ENCODE measurements around the gene C10orf95.

C10orf95 gene

DNA sequence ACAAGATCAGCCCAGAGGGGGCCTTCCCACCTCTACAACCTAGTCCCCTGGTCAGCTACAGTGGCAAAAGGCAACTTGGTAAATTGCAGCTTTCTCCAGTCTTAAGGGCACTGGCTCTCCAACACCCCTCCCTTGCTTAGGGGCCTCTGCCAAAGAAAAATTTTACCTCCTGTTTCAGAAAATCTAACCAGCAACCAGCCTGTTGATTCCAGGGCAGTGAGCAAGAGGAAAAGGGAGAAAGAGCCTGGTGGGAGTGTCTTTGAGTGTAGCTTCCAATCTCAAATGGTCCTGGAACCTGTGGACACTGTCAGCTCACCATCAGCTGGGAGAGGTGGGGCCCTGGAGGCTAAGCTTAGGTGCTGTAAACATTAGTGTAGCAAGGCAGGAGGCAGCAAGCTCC is 28.3 kb upstream of the C10orf95 start:
- Histone ChIP-seq H3K4me3 (ENCODE audit: low read length) (no peak overlapping the region), H3K9ac (ENCODE audit: low read length) (no peak overlapping the region), H3K9me3 (ENCODE audit: control insufficient read depth, low read length) (no peaks in the 10 kb centered on the region), H3K36me3 (ENCODE audit: control insufficient read depth, insufficient read depth, low read length, severe bottlenecking) (peaks cover 55% of the 10 kb centered on the region), H3K27me3 (replicated peaks; ENCODE audit: control insufficient read depth, insufficient read depth, low read length) (no peaks in the 10 kb centered on the region), H3K4me1 (ENCODE audit: control insufficient read depth, insufficient read depth, low read length) (peaks cover 23% of the 10 kb centered on the region)
- DNase-seq (ENCODE audit: low read depth): no peak

DNA sequence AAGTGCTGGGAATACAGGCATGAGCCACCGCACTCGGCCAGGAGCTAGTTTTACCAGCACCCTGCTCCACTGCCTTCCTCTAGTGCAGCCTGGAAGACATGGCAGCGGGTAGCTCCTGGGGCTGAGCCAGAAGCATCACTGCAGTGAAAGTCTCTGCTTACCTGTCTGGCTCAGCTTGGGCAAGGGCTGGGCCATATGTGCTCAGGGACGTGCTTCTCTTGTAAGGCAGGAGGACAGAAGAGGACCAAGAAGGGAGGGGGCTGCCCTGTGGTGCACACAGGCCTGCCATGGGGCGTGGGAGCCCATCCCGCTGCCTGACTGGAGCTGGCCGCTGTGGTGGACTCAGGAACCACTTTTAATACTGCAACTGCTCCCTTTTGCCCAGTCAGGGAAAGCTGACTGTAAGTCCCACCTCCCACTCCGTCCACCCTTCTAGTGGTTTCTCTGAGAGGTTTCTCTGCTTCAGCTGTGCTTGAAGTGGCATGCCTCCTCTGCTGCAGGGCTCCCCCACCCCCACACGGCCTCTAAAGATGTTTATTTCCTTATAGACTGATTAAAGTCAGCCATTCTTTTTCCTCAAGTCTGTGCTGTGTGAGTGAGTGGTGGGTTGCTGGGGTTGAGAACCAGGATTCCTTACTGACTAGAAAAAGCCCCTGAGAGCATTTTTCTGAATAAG is 25.3 kb upstream of the C10orf95 start:
- Histone ChIP-seq H3K27me3 (replicated peaks; ENCODE audit: control insufficient read depth, insufficient read depth, low read length) (peaks cover 16% of the 10 kb centered on the region), H3K4me3 (ENCODE audit: low read length) (no peak overlapping the region), H3K4me1 (ENCODE audit: control insufficient read depth, insufficient read depth, low read length) (peaks cover 23% of the 10 kb centered on the region), H3K9me3 (ENCODE audit: control insufficient read depth, low read length) (no peaks in the 10 kb centered on the region), H3K9ac (ENCODE audit: low read length) (no peak overlapping the region), H3K36me3 (ENCODE audit: control insufficient read depth, insufficient read depth, low read length, severe bottlenecking) (peaks cover 24% of the 10 kb centered on the region)
- no peak for DNase-seq (ENCODE audit: low read depth)

DNA sequence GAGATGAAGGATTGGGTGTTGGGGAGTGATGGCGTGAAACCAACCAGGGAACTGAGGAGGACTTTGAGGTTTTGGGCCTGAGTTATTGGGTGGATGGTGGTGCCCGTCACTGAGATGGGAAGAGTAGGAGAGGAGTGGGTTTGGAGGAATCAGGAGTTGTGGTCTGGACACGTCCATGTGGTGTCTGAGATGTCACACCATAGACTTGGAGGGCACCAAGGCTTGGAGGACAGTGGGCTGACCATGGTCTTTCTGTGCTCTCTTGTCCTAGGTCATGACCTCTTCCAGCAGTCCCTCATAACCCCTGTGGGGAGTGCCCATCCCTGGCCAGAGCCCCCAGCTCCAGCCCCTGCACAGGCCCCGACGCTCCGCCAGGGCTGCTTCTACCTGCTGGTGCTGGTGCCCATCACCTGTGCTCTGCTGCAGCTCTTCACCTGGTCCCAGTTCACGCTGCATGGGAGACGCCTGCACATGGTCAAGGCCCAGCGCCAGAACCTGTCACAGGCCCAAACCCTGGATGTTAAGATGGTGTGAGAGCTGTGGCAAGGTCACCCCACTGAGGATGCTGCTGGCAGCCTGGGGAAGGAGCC is 24.2 kb upstream of the C10orf95 start:
- peaks cover 23% of the 10 kb centered on the region for H3K4me1 ChIP-seq (ENCODE audit: control insufficient read depth, insufficient read depth, low read length)
- H3K36me3 ChIP-seq (ENCODE audit: control insufficient read depth, insufficient read depth, low read length, severe bottlenecking): peaks cover 14% of the 10 kb centered on the region
- DNase-seq (ENCODE audit: low read depth): no peak
- no peak overlapping the region for H3K4me3 ChIP-seq (ENCODE audit: low read length)
- H3K9me3 ChIP-seq (ENCODE audit: control insufficient read depth, low read length): no peaks in the 10 kb centered on the region
- peaks cover 23% of the 10 kb centered on the region for H3K27me3 ChIP-seq (replicated peaks; ENCODE audit: control insufficient read depth, insufficient read depth, low read length)
- H3K9ac ChIP-seq (ENCODE audit: low read length): no peak overlapping the region

- no peak overlapping the region for H3K9ac ChIP-seq (ENCODE audit: low read length)
- peaks cover 23% of the 10 kb centered on the region for H3K27me3 ChIP-seq (replicated peaks; ENCODE audit: control insufficient read depth, insufficient read depth, low read length)
- no peaks in the 10 kb centered on the region for H3K9me3 ChIP-seq (ENCODE audit: control insufficient read depth, low read length)
- no peaks in the 10 kb centered on the region for H3K36me3 ChIP-seq (ENCODE audit: control insufficient read depth, insufficient read depth, low read length, severe bottlenecking)
- no peak overlapping the region for H3K4me3 ChIP-seq (ENCODE audit: low read length)
- DNase-seq (ENCODE audit: low read depth): no peak
- H3K4me1 ChIP-seq (ENCODE audit: control insufficient read depth, insufficient read depth, low read length): peaks cover 27% of the 10 kb centered on the region
Observed at GRCh38 chr10:102473445-102474331, 22.3 kb upstream of the C10orf95 start.

DNA sequence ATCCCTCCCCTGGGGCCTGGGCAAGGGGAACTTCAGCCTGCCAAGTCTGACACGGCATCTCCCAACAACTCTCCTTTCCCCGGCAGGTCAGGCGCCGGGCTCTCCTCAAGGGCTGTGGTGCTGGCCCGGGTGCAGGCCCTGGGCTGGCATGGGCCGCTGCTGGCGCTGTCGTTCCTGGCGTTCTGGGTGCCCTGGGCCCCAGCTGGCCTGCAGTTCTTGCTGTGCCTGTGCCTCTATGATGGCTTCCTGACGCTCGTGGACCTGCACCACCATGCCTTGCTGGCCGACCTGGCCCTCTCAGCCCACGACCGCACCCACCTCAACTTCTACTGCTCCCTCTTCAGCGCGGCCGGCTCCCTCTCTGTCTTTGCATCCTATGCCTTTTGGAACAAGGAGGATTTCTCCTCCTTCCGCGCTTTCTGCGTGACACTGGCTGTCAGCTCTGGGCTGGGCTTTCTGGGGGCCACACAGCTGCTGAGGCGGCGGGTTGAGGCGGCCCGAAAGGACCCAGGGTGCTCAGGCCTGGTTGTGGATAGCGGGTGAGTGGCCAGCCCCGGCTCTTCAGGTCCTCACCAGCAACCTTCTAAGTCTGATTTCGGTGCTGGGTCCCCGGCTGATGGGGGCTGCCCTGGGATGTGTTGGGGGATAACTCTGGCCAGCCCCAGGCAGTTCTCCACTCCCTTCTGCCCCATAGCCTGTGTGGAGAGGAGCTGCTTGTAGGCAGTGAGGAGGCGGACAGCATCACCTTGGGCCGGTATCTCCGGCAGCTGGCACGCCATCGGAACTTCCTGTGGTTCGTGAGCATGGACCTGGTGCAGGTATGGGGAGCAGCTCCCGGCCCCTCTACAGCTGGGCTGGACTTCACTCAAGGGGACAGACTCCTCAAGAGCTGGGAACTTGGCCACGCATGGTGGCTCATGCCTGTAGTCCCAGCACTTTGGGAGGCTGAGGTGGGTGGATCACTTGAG is 19.5 kb upstream of the C10orf95 start:
- Histone ChIP-seq H3K9ac (ENCODE audit: low read length) (no peak overlapping the region), H3K4me3 (ENCODE audit: low read length) (no peak overlapping the region), H3K9me3 (ENCODE audit: control insufficient read depth, low read length) (no peaks in the 10 kb centered on the region), H3K4me1 (ENCODE audit: control insufficient read depth, insufficient read depth, low read length) (peaks cover 15% of the 10 kb centered on the region), H3K27me3 (replicated peaks; ENCODE audit: control insufficient read depth, insufficient read depth, low read length) (peaks cover 28% of the 10 kb centered on the region), H3K36me3 (ENCODE audit: control insufficient read depth, insufficient read depth, low read length, severe bottlenecking) (no peaks in the 10 kb centered on the region)
- no peak for DNase-seq (ENCODE audit: low read depth)

- DNase-seq (ENCODE audit: low read depth): no peak
- Histone ChIP-seq H3K27me3 (replicated peaks; ENCODE audit: control insufficient read depth, insufficient read depth, low read length) (peaks cover 32% of the 10 kb centered on the region), H3K36me3 (ENCODE audit: control insufficient read depth, insufficient read depth, low read length, severe bottlenecking) (no peaks in the 10 kb centered on the region), H3K9ac (ENCODE audit: low read length) (no peak overlapping the region), H3K9me3 (ENCODE audit: control insufficient read depth, low read length) (no peaks in the 10 kb centered on the region), H3K4me3 (ENCODE audit: low read length) (no peak overlapping the region), H3K4me1 (ENCODE audit: control insufficient read depth, insufficient read depth, low read length) (peaks cover 15% of the 10 kb centered on the region)
Observed at GRCh38 chr10:102468683-102469082, 17.3 kb upstream of the C10orf95 start.

DNA sequence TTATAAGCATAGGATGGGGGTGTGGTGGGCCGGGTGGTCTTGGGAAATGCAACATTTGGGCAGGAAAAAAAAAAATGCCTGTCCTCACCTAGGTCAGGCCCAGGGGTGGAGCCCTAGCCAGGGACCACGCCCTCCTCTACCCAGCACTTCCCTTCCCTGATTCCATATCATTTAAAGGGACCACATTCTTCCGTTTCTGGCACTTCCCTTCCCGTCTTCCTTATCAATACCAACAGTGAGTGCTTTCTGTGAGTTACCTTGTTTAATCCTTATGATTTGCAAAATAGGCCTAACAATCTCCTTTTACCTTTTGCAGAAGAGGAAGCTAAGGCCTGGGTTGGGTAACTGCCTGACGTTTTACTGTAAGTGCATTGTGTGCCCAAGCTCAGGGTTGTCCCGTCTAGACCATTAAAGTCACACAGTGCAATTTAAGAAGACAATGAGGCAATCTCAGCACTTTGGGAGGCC is 16.7 kb upstream of the C10orf95 start:
- Histone ChIP-seq H3K27me3 (replicated peaks; ENCODE audit: control insufficient read depth, insufficient read depth, low read length) (peaks cover 30% of the 10 kb centered on the region), H3K9me3 (ENCODE audit: control insufficient read depth, low read length) (no peaks in the 10 kb centered on the region), H3K9ac (ENCODE audit: low read length) (no peak overlapping the region), H3K36me3 (ENCODE audit: control insufficient read depth, insufficient read depth, low read length, severe bottlenecking) (no peaks in the 10 kb centered on the region), H3K4me3 (ENCODE audit: low read length) (no peak overlapping the region), H3K4me1 (ENCODE audit: control insufficient read depth, insufficient read depth, low read length) (peaks cover 18% of the 10 kb centered on the region)
- no peak for DNase-seq (ENCODE audit: low read depth)

DNA sequence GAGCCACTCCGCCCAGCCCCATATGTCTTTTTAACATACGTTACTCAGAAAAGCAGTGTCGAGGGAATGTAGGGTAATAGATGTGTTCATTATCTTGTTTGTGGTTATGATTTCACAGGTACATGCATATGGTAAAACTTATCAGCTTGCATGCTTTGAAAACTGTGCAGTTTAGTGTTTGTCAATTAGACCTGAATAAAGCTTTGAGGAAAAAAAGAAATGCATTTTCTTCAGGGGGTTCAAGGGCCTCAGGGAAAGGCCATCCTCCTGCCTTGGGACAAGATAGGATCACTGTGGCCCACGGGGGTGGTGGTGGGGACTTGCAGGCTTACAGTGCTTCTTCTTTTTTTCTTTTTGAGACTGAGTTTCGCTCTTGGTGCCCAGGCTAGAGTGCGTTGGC is 16.0 kb upstream of the C10orf95 start:
- no peak for DNase-seq (ENCODE audit: low read depth)
- H3K4me1 ChIP-seq (ENCODE audit: control insufficient read depth, insufficient read depth, low read length): peaks cover 18% of the 10 kb centered on the region
- no peaks in the 10 kb centered on the region for H3K9me3 ChIP-seq (ENCODE audit: control insufficient read depth, low read length)
- H3K36me3 ChIP-seq (ENCODE audit: control insufficient read depth, insufficient read depth, low read length, severe bottlenecking): no peaks in the 10 kb centered on the region
- peaks cover 29% of the 10 kb centered on the region for H3K27me3 ChIP-seq (replicated peaks; ENCODE audit: control insufficient read depth, insufficient read depth, low read length)
- H3K9ac ChIP-seq (ENCODE audit: low read length): no peak overlapping the region
- no peak overlapping the region for H3K4me3 ChIP-seq (ENCODE audit: low read length)

GRCh38 chr10:102465466-102465865 is 14.1 kb upstream of the C10orf95 start:
- H3K9me3 ChIP-seq (ENCODE audit: control insufficient read depth, low read length): no peaks in the 10 kb centered on the region
- no peak overlapping the region for H3K9ac ChIP-seq (ENCODE audit: low read length)
- no peak for DNase-seq (ENCODE audit: low read depth)
- peaks cover 33% of the 10 kb centered on the region for H3K27me3 ChIP-seq (replicated peaks; ENCODE audit: control insufficient read depth, insufficient read depth, low read length)
- no peaks in the 10 kb centered on the region for H3K36me3 ChIP-seq (ENCODE audit: control insufficient read depth, insufficient read depth, low read length, severe bottlenecking)
- H3K4me3 ChIP-seq (ENCODE audit: low read length): no peak overlapping the region
- H3K4me1 ChIP-seq (ENCODE audit: control insufficient read depth, insufficient read depth, low read length): peaks cover 22% of the 10 kb centered on the region

DNA sequence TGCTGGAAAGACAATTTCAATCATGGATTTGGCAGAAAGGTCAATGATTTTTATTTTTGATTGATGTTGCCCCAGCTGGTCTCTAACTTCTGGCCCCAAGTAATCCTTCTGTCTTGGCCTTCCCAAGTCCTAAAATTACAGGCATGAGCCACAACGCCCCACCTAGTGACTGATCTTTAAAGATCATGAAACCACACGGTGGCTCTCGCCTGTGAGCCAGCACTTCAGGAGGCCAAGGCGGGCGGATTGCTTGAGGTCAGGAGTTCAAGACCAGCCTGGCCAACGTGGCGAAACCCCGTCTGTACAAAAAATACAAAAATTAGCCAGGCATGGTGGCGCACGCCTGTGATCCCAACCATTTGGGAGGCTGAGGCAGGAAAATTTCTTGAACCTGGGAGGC is 12.6 kb upstream of the C10orf95 start:
- H3K36me3 ChIP-seq (ENCODE audit: control insufficient read depth, insufficient read depth, low read length, severe bottlenecking): no peaks in the 10 kb centered on the region
- no peak for DNase-seq (ENCODE audit: low read depth)
- H3K4me1 ChIP-seq (ENCODE audit: control insufficient read depth, insufficient read depth, low read length): peaks cover 18% of the 10 kb centered on the region
- no peaks in the 10 kb centered on the region for H3K9me3 ChIP-seq (ENCODE audit: control insufficient read depth, low read length)
- no peak overlapping the region for H3K4me3 ChIP-seq (ENCODE audit: low read length)
- H3K27me3 ChIP-seq (replicated peaks; ENCODE audit: control insufficient read depth, insufficient read depth, low read length): peaks cover 37% of the 10 kb centered on the region
- H3K9ac ChIP-seq (ENCODE audit: low read length): no peak overlapping the region
